CD4-positive, alpha-beta T cell treated with Interleukin-17A for 1 hour (primary cell): ENCODE measurements around the gene GFOD2.

Source experiments
- DNase-seq: peaks from one replicate; pipeline ENCODE4 v3.0.0-alpha.2; 2020

Gene GFOD2

DNA sequence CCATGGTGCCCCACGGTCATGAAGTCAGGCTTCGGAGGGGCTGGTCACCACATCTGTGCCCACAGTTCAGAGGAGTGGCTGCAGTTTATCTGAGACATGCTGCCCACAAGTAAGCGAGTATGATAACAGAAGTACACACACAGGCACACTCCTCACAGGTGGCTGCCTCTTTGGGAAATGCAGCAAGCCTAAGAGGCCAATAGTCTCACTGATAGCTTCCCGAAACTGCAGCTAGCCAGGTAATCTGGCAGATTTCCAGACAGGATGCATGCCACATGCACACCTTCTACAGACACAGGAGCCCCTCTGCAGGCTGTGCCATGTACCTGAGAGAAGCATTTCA, 12.6 kb upstream of the GFOD2 start:
- no peak for DNase-seq

- no peak for DNase-seq
These were observed 12.1 kb upstream of the GFOD2 start for GRCh38 chr16:67731071-67731752.

- DNase-seq, result no peak
These were observed 11.2 kb upstream of the GFOD2 start for GRCh38 chr16:67730326-67730725.

DNA sequence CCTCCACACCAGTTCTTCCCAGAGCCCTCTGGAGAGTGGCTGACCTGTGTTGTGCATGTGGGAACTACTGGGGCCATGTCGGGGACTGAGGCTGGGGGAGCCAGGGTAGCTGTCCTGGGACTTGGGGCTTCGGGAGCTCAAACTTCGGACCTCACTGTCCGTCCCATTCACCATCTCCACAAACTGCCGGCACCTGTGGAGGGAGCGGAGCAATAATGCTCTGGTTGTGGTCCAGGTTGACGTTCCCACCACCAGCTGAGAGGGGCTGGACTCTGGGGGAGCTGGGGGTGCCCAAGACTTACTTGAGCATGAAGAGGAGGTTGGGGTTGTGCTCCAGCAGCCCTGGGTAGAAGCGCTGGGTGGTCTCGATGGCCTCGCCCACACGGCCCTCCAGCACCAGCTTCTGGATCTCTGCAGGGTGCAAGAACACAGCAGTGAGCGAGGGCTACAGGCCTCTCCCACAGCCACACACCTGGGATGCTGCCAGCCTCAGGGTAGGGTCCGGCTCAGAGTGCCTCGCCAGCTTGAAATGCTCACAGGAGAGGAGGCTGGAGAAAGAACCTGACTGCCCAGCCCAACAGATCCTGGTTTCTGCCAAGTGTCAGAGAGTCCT, 10.6 kb upstream of the GFOD2 start:
- DNase-seq, result no peak

DNA sequence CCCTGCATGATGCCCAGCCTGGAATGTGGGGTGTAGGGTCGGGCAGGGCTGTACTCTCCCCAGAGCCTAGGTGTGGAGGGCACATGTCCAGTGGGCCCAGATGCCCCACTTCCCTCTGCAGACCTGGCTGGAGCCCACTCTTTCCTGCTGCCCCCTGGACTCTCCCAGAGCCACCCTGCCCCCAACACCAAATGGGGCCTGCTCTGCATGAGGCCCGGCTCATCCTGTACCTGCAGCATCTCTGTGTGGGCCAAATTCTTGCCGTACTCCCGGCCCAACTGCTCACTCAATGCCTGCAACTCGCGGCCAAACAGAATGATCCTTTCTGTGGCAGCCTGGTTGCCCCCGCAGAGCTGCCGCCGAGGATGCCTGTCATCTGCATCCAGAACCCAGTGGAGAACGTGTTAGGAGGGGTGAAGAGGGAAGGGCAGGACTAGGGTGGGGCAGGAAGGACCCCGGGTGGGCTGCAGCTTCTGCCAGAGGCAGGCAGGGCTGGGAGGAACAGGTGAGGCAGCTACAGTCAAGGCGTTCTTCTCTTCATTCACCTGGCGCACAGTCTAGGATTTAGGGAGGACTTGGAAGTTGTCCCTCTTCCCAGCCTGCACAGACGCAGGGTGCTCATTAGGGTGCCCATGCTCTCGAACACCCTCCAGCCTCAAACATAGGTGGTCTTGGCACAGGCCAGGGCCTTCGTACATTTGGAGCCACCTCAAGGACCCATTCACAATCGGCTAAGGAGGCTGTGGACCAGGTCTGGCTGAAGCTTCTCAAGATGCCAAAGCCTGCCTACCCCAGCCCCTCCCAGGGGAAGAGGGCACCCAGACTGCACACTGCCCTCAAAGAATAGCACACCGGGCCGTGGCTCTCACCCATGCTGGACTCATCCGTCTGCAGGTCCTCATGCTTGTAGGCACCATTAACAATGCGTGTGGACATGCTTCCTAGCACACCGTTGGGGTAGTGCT, 8.7 kb upstream of the GFOD2 start:
- no peak for DNase-seq

- DNase-seq, result no peak
These were observed 7.3 kb upstream of the GFOD2 start for GRCh38 chr16:67726106-67727034.

GRCh38 chr16:67723911-67724305, 4.8 kb upstream of the GFOD2 start:
- no peak for DNase-seq

DNA sequence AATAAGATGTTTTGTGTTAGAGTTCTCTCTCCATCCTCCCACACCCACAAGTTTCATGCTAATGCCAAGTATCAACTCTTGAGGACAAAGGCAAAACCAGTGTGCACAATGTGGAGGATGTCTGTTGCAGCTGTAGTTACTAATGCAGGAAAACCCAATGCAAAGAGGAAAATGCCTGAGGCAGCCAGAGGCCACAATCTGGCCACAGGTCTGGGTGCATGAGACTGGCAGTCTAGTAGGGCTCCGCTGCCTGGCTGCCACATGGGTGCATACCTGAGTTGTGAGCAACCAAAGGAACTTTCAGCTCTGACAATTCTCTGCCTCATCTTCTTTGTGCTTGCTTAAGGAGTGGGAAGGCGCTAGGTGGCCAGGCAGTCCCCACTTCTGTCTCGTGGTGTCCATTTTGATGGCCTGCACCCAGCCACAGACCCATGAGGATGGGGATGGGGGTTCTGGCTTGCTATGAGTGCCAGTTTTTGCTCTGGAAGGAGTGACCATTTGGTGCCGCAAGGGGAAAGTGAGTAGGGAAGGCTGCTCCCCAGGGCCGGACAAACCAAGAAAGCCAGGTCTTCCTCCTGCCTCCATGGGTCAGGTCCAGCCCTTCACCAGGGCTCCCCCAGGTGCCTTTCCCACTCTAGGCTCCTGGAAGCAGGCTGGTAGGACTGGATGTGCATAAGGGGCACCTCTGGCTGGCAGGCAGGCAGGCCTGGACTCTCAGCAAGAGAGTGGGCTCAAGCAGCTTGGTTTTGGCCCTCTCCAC, 4.2 kb upstream of the GFOD2 start:
- no peak for DNase-seq

- no peak for DNase-seq
These were observed 1.1 kb upstream of the GFOD2 start for GRCh38 chr16:67720236-67720635.

GRCh38 chr16:67719778-67720144, 645 bp upstream of the GFOD2 start:
- DNase-seq, result no peak

GRCh38 chr16:67718668-67719047, 458 bp downstream of the GFOD2 start:
- DNase-seq, result peak; percentile 16

DNA sequence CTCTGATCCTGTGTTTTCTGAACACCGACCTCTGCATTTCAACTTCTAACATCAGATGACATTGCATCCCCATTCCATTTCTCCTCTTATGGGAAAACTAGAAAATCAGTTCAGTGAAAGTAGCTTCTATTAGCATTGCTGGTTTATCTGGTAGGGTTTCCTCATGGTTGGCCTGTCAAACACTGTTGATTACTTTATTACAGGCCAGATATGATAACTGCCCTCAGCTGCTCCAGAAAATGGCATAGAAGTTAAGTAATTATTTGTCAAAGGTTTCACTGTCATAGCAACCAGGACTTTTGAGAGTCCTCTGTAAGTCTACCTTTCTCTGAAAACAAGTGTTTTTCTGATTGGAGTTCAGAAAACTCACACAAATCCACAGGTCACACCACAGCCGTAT, 3.0 kb downstream of the GFOD2 start:
- no peak for DNase-seq

DNA sequence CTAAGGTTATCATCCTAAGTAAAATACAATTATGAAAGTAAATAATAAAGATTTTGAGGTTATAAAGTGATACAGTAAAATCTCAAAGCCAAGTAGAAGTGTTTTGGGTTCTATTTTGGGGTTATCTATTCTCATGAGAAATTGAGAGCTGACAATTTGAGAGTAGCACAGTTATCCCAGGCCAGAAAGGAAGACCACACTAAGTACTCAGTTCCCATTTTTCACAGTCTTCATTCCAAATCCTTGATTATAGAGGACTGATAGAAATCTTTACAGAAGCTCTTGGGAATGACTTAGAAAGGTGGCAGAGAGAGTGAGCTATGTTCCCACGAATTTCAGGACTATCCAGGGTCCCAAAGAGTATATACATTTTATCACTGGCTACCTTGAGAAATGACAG, 4.6 kb downstream of the GFOD2 start:
- no peak for DNase-seq

- no peak for DNase-seq
These were observed 5.4 kb downstream of the GFOD2 start for GRCh38 chr16:67713647-67714273.

DNA sequence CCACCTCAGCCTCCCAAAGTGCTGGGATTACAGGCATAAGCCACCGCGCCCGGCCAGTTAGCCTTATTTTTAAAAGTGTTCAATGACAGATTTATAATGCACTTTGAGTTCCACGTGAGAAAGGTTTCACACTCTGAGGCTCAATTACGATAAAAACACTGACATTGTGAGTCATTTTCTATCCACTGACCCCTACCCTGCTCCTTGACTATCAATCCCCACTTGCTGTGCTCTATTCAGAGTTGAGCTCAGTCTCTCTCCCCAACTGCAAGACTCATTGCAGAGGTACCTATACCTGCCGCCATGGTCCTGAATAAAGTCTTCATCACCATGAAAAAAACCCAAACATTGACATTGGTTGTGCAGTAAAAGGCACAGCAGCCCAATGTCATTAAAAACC, 8.5 kb downstream of the GFOD2 start:
- no peak for DNase-seq

- no peak for DNase-seq
These were observed 10.1 kb downstream of the GFOD2 start for GRCh38 chr16:67709050-67709449.

- DNase-seq, result no peak
These were observed 10.7 kb downstream of the GFOD2 start for GRCh38 chr16:67708368-67708771.

DNA sequence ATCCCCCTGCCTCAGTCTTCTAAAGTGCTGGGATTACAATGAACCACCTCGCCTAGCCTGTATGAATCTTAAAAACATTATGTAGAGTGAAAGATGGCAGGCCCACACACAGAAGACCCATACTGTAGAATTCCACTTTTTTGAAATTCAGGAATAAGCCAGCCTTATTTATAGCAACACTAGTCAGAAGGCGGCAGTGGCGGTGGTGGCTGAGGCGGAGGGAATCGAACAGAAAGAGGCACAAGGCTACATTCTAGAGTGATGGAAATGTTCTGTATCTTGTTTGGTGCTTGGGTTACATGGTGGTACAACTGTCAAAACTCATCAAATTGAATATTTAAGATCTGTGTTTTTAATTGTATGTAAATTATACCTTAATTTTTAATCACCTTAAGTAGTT, 11.3 kb downstream of the GFOD2 start:
- DNase-seq, result no peak

- no peak for DNase-seq
These were observed 11.9 kb downstream of the GFOD2 start for GRCh38 chr16:67707210-67707609.

DNA sequence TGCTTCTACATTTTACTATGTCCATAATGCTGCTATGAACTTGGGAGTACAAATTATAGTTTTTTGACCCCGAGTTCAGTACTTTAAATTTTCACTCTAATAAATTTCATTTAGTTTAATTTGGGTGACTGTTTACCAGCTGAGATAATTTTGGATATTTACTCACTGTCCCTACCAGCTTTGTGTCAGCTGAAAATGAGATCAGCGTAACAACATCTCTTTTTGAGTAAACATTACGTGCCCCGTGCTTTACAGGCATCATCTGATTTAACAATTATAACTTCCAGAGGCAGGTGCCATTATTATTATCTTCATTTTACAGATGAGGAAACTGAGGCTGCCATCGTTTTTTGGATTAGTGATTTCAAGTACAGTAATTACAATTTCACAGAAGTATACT, 15.0 kb downstream of the GFOD2 start:
- no peak for DNase-seq

DNA sequence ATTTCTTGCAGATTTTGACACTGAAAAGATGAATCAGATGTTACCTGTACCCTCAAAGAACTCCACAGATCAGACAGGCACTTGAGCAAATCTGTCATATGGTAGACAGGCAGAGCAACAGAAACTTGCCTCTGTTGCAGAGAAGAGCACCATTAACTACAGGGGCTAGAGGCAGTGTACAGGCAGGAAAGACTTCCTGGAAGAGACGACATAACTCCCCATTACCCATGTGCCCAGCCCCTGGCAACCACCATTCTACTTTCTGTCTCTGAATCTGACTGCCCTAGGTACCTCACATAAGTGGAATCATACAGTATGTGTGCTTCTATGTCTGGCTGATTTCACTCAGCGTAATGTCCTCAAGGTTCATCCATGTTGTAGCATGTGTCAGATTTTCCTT, 15.5 kb downstream of the GFOD2 start:
- DNase-seq, result no peak

DNA sequence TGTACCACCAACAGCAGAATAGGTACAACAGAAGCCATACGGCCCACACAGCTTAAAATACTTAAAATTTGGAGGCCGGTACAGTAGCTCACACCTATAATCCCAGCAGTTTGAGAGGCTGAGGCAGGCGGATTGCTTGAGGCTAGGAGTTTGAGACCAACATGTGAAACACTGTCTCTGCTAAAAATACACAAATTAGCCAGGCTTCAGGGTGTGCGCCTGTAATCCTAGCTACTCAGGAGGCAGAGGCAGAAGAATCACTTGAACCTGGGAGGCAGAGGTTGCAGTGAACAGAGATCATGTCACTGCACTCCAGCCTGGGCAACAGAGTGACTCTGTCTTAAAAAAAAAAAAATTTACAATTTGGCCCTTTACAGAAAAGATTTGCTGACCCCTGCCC, 17.0 kb downstream of the GFOD2 start:
- DNase-seq, result no peak
